Dedifferentiated amniotic fluid mesenchymal stem cell (primary cell): ENCODE measurements around the gene TRIM7.

Experiments
- DNase-seq: peaks from one replicate; pipeline ENCODE4 v3.0.0-alpha.2; 2016; ENCODE audit errors: extremely low spot score

TRIM7 gene

GRCh38 chr5:181173027-181173419 is 32.0 kb downstream of the TRIM7 start:
- no peak for DNase-seq

- DNase-seq, result no peak
Measured at GRCh38 chr5:181171782-181172181, 33.2 kb downstream of the TRIM7 start.

GRCh38 chr5:181170996-181171395 is 34.0 kb downstream of the TRIM7 start:
- DNase-seq, result no peak

- DNase-seq, result no peak
Measured at GRCh38 chr5:181170237-181170825, 34.7 kb downstream of the TRIM7 start.

GRCh38 chr5:181169459-181170236 is 35.3 kb downstream of the TRIM7 start:
- DNase-seq, result peak; percentile 66

- DNase-seq, result no peak
Measured at GRCh38 chr5:181168595-181169118, 36.3 kb downstream of the TRIM7 start.

- no peak for DNase-seq
Measured at GRCh38 chr5:181167814-181168488, 37.0 kb downstream of the TRIM7 start.

- no peak for DNase-seq
Measured at GRCh38 chr5:181166812-181167733, 37.9 kb downstream of the TRIM7 start.

GRCh38 chr5:181164076-181164952 is 40.7 kb downstream of the TRIM7 start:
- no peak for DNase-seq

GRCh38 chr5:181163487-181164075 is 41.4 kb downstream of the TRIM7 start:
- DNase-seq, result no peak

- DNase-seq, result no peak
Measured at GRCh38 chr5:181161534-181162175, 43.3 kb downstream of the TRIM7 start.

- peak; percentile 61 for DNase-seq
Measured at GRCh38 chr5:181160755-181161533, 44.1 kb downstream of the TRIM7 start.

GRCh38 chr5:181160152-181160754 is 44.7 kb downstream of the TRIM7 start:
- peak; percentile 45 for DNase-seq

GRCh38 chr5:181159286-181160151 is 45.5 kb downstream of the TRIM7 start:
- peak; percentile 82 for DNase-seq

GRCh38 chr5:181158869-181159268 is 46.1 kb downstream of the TRIM7 start:
- DNase-seq, result no peak

GRCh38 chr5:181156758-181157157 is 48.2 kb downstream of the TRIM7 start:
- DNase-seq, result no peak

- no peak for DNase-seq
Measured at GRCh38 chr5:181153814-181154213, 51.2 kb downstream of the TRIM7 start.
